NT2/D1 (cell line): ENCODE data around the gene MAST1.

Source experiments
- DNase-seq: peaks from one replicate; pipeline ENCODE4 v3.0.0-alpha.2; 2011; ENCODE audit warnings: low read depth, low spot score
- H3K27me3 ChIP-seq: 2 replicates; pipeline ENCODE4 v1.6.0; 2011; ENCODE audit warnings: mild to moderate bottlenecking; ENCODE audit not compliant: insufficient read length, insufficient read depth
- H3K36me3 ChIP-seq: 2 replicates; pipeline ENCODE4 v1.6.1; 2011; ENCODE audit warnings: mild to moderate bottlenecking, low read length, mixed read lengths; ENCODE audit not compliant: insufficient read depth, insufficient read length
- H3K4me1 ChIP-seq: 2 replicates; pipeline ENCODE4 v1.5.1; 2011; ENCODE audit not compliant: insufficient read depth, insufficient read length
- H3K4me3 ChIP-seq: 2 replicates; pipeline ENCODE4 v1.5.1; 2011; ENCODE audit warnings: low read depth; ENCODE audit not compliant: insufficient read length
- H3K9ac ChIP-seq: 2 replicates; pipeline ENCODE4 v1.6.0; 2011; ENCODE audit warnings: low read depth; ENCODE audit not compliant: insufficient read length
- H3K9me3 ChIP-seq: 2 replicates; pipeline ENCODE4 v1.5.1; 2011; ENCODE audit warnings: mild to moderate bottlenecking, low read length; ENCODE audit not compliant: insufficient read depth
- SUZ12 ChIP-seq: IDR thresholded peaks from 2 replicates; pipeline ENCODE4 v1.6.1; 2011; ENCODE audit not compliant: insufficient read length, insufficient read depth; ENCODE audit errors: extremely low read depth
- YY1 ChIP-seq: IDR thresholded peaks from 2 replicates; pipeline ENCODE4 v1.6.1; 2011; ENCODE audit not compliant: insufficient read length, insufficient read depth
- ZNF274 ChIP-seq: IDR thresholded peaks from 2 replicates; pipeline ENCODE4 v1.6.1; 2011; ENCODE audit warnings: mild to moderate bottlenecking, low read depth, low read length

The MAST1 gene

GRCh38 chr19:12890787-12891552 is 52.7 kb downstream of the MAST1 start, which contains the start of gene GCDH:
TSS of gene GCDH (plus strand) at chr19:12891160. CDS start at chr19:12891305, 145 bp downstream.
- no peaks in the 10 kb centered on the region for H3K9me3 ChIP-seq
- peak; percentile 99 for DNase-seq
- H3K36me3 ChIP-seq: peaks cover 23% of the 10 kb centered on the region
- TF ChIP-seq YY1 (no peak), ZNF274 (no peak), SUZ12 (no peak)
- H3K4me3 ChIP-seq: peak within 1 kb of the TSS; percentile 99
- H3K4me1 ChIP-seq: peaks cover 6% of the 10 kb centered on the region
- H3K27me3 ChIP-seq: peaks cover 32% of the 10 kb centered on the region
- peak within 1 kb of the TSS; percentile 91 for H3K9ac ChIP-seq

GRCh38 chr19:12891553-12892021 is 53.3 kb downstream of the MAST1 start:
- Histone ChIP-seq H3K4me1 (peaks cover 6% of the 10 kb centered on the region), H3K36me3 (peaks cover 29% of the 10 kb centered on the region)
- TF ChIP-seq ZNF274: no peak
- no peak for TF ChIP-seq SUZ12
- no peak for TF ChIP-seq YY1

GRCh38 chr19:12893582-12893981 is 55.3 kb downstream of the MAST1 start:
- Histone ChIP-seq H3K9me3 (no peaks in the 10 kb centered on the region), H3K27me3 (peaks cover 6% of the 10 kb centered on the region), H3K9ac (no peak overlapping the region), H3K4me3 (no peak overlapping the region), H3K4me1 (peaks cover 6% of the 10 kb centered on the region), H3K36me3 (peaks cover 49% of the 10 kb centered on the region)
- DNase-seq: no peak
- TF ChIP-seq YY1: no peak
- no peak for TF ChIP-seq ZNF274
- TF ChIP-seq SUZ12: no peak

More at GRCh38 chr19:12891553-12892021, 53.3 kb downstream of the MAST1 start:
- no peak for DNase-seq
- Histone ChIP-seq H3K9ac (peak overlapping the region; percentile 91), H3K9me3 (no peaks in the 10 kb centered on the region), H3K4me3 (peak overlapping the region; percentile 99), H3K27me3 (peaks cover 26% of the 10 kb centered on the region)

GRCh38 chr19:12896460-12896859 is 58.1 kb downstream of the MAST1 start:
- H3K4me1 ChIP-seq: peaks cover 4% of the 10 kb centered on the region
- no peak overlapping the region for H3K9ac ChIP-seq
- H3K27me3 ChIP-seq: no peaks in the 10 kb centered on the region
- H3K9me3 ChIP-seq: no peaks in the 10 kb centered on the region
- DNase-seq: no peak
- peaks cover 66% of the 10 kb centered on the region for H3K36me3 ChIP-seq
- H3K4me3 ChIP-seq: no peak overlapping the region
- TF ChIP-seq ZNF274 (no peak), YY1 (no peak), SUZ12 (no peak)

GRCh38 chr19:12899891-12900518 is 61.7 kb downstream of the MAST1 start:
- Histone ChIP-seq H3K36me3 (peaks cover 47% of the 10 kb centered on the region), H3K9ac (no peak overlapping the region), H3K27me3 (no peaks in the 10 kb centered on the region), H3K9me3 (no peaks in the 10 kb centered on the region), H3K4me3 (no peak overlapping the region), H3K4me1 (no peaks in the 10 kb centered on the region)
- no peak for DNase-seq
- TF ChIP-seq YY1 (no peak), SUZ12 (no peak), ZNF274 (no peak)

- no peaks in the 10 kb centered on the region for H3K27me3 ChIP-seq
- H3K36me3 ChIP-seq: no peaks in the 10 kb centered on the region
- peaks cover 3% of the 10 kb centered on the region for H3K4me1 ChIP-seq
- TF ChIP-seq SUZ12 (no peak), YY1 (no peak), ZNF274 (no peak)
- H3K4me3 ChIP-seq: no peak overlapping the region
- H3K9ac ChIP-seq: no peak overlapping the region
- no peaks in the 10 kb centered on the region for H3K9me3 ChIP-seq
- no peak for DNase-seq
Measured at GRCh38 chr19:12907166-12907565, 68.9 kb downstream of the MAST1 start.

GRCh38 chr19:12912571-12912970 is 74.3 kb downstream of the MAST1 start:
- no peak for TF ChIP-seq YY1
- TF ChIP-seq ZNF274: no peak
- no peak for TF ChIP-seq SUZ12
- peak overlapping the region; percentile 11 for H3K9ac ChIP-seq

More at GRCh38 chr19:12912571-12912970, 74.3 kb downstream of the MAST1 start:
- H3K9me3 ChIP-seq: no peaks in the 10 kb centered on the region
- H3K4me3 ChIP-seq: no peak overlapping the region
- no peak for DNase-seq
- peaks cover 3% of the 10 kb centered on the region for H3K4me1 ChIP-seq
- H3K36me3 ChIP-seq: no peaks in the 10 kb centered on the region
- no peaks in the 10 kb centered on the region for H3K27me3 ChIP-seq
